ENCODE measurements around the gene TARP.

The TARP gene

DNA sequence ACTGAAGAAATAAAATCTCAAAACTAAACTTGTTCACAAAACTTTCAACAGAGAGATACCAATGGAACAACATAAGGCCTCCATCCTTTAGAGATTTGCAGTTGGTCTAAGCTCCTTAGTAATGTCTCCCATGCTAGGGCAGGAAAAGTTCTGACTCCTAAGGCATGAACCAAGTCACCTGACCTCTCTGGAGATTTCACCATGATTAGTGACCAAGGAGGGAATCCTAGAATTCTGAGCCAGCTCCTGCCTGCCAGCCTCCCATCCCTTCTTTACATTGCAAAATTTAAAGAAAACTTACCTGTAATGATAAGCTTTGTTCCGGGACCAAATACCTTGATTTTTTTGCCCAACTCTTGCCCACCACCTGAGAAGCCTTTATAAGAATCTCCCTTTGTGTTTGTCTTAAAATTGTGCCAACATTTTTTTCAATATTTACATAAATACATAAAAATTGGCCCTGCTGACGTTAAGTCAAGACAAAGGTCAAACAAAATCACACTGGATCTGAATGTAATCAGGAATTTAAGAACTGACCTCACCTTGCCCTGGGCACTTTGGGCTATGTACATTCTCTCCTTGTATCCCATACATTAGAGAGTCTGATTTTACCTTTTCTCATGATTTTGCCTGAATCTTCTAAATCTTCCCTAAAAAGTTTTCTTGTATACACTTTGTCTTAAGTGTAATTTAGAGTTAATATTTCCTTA is at the start of gene TARP:
Gene TARP, minus strand, starts transcription at position 351 of the 710 bp plus-strand sequence.
- no peak for DNase-seq

DNA sequence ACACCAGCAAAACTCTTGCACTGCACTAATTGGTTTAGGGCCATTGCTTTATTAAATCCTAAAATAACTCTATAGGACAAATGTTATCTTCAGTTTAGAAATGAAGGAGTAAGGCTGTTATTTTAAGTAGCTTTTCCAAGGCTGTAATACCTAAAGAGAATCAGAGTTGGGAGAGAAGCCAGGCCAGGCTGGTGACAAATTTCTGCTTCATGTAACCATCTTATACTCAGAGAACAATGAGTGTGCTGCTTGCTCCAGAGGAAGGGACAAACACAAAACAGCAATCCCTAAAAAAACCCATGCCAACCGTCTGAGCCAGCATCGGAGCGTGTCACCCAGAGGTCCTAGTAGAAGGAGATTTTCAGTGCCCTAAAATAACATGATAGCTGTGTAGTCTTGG is 49.7 kb upstream of the TARP start:
- no peak for DNase-seq

DNA sequence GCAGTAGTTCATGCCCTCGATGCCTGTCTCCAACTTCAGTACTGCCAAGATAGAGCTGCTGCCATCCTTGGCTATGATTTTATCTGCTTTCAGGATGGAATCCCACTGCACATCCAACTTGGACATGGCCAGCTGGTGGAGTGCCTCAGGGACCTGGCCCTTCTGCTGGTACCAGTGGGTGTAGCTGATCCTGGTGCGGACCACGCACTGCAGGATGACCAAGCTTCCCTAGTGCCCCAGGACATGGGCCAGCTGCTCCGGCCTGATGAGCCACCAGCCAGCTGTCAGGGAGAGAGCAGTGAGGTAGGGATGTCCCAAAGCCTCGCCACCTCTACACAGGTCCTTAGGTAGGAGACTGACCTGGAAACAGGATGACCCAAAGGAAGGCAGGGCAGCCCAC is 49.0 kb upstream of the TARP start:
- no peak for DNase-seq

DNA sequence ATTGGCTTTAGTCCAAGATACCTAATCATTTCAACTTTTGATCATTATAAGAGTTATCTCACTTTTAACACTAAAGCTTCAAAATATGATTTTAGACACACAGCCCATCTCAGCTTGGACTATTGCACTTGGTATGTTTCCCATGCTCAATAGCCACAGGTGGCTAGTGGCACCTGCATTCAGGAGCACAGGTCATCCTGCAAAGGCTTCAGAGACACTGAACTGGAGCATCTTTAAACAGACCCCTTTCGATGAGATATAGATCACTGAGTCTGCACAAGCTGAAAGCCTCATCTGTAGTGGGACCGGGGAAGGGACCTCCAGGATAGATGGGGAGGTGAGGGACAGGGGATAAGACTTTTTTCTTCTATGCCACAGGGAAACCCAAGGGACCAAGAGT is 48.5 kb upstream of the TARP start:
- DNase-seq = no peak

DNA sequence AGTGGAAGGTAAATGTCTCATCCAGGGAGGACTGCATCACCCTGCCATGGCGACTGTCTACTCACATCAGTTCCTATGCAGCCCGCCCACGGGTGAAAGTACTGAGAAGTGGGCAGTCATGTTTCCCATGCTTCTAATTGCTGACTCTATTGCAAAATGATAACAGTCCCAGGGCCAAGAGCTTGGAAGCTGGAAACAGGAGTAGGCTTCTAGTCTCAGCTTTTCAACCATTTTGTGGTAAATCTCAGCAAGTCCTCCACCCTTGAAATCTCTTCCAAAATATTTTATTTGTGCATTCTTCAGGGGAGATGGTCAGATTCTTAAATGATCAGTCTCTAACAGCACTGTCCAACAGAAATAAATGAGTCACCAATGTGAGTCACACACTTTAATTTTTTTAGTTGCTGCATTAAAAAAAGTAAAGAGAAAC is 48.1 kb upstream of the TARP start:
- no peak for DNase-seq

DNA sequence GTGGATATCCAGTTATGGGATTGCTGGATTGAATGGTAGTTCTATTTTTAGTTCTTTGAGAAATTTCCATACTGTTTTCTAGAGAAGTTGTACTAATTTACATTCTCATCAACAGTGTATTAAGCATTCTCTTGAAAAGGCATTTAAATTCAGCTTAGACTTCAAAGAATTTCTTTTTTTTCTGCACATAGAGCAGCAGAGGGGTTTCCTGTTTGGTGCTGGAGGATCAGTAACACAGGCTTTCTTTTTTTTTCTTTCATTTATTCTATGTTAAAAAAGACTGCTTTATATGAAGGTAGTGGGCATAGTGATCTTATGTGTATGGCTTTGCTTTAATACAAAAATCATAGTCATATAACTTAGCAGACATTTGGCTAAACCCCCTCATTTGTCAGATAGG is 47.6 kb upstream of the TARP start:
- DNase-seq = no peak

DNA sequence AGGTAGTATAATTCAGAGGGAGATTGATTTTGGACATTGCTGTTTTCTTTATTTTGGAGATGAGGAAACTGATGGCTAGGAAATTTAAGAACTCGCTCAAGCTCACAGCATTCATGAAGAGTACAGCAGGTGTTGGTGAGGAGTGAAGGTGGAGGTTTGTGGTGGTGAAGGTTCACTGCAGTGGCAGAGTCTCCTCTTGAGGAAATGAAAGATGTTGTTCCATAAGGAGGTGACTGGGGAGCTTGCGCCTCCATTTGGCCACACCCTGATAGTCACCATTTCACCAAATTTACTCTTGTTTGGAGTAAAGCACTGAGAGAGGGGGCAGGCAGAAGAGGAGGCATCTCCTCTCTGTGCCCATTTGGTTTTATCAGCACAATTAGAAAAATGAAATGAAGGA is 46.4 kb upstream of the TARP start:
- DNase-seq = no peak

DNA sequence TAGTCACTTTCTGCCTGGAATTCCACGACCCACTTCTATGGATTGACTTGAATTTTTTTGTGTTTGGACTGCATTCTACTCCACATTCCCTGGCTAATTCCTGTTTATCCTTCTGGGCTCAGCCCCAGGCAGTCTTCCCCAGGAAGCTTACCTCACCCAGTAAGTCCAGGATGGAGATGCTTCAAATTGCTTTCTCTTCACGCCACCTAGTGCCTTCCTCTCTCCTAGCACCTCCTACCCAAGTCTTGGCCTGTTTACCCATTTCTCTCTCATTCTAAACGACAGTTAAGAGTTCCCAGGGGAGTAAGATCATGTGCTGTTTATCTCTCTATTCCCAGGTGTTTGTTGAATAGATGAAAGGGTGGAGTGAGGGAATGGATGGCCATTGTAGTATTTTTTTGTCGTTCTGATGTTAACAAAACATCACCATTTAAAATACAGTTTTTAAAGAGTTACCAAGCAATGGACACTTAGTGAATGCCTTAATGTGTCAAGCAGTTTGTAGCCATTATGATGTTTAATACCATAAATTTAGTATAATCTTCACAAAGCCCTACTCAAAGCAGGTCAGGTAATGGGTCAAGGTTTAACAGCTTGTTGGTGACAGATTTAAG is 45.5 kb upstream of the TARP start:
- DNase-seq = peak; percentile 97

DNA sequence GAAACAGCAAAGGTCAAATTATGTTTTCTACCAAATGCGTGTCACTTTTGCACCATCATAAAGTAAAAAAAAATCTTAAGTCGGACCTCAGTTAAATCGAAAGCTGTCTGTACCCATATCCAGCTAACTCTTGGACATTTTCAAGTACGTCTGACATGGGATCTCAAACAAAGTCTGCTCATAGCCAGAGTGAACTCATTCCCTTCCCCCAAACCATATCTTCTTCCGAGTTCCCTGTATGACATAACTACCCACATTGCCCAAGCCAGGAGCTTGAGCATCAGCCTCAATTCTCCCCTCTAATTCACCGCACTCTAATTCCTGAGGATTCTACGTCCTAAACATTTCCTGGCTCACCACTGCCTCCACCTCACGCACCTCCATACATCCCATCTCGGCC is 44.8 kb upstream of the TARP start:
- no peak for DNase-seq

DNA sequence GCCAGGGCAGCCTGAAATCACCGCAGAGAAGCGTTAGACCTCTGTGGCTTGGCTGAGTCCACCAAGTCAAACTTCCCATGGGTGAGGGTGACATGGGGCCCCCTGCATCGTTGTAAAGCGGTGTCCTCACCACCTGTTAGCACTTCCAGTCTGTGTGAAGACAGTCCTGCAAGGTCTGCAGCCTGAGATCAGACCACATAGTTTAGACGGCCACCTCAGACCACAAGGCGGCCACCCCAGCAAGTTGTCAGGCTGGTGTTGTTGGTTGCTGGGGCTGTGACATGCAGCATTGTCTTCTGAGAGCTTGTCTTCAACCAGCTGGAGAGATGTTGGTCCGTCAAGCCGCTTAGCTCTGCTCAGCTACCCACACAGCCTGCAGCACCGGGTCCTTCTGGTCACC is 44.1 kb upstream of the TARP start:
- no peak for DNase-seq

DNA sequence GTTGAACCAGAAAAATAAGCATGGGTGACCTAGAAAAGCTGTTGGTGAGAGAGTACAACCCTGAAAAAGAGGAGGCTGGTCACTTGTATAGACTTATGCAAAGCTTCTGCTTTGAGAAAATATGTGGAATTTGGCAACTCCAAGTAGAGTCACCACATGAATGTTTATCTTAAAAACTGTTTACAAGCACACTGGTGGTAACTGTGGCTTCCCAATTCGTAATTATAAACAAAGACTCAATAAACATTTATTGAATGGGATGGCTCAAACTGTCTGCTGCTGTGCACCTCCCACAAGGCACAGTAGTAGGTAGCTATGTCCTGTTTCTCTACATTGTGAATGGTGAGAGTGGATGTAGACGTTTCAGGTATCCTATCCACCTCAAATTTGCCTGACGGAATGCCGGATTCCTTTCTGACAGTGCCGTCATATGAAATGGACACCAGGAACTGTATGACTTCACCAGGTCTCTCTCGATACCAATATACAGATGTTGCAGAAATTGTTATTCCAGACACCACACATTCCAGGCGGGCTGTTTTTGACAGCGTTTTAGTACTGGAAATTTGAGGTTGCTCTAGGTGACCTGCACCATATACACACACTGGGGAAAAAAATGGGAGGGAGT is 43.4 kb upstream of the TARP start:
- DNase-seq = no peak

DNA sequence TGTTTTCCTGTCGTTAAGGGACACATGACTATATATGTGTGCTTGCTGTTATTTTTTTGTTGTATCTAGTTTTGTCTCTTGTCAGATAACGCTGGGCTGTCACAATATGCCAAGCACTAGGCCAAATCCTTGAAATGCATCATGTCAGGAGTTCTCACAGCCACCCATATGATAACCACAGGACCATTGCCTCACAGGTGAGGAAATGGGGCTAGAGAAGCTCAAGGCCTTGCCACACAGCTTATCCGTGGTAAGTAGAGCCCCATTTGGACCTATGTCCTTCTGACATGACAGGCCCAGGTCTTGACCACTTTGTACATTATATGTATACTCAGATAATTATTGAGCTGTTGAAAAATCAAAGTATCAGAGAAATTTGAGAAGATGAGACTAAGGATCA is 42.0 kb upstream of the TARP start:
- DNase-seq = no peak

DNA sequence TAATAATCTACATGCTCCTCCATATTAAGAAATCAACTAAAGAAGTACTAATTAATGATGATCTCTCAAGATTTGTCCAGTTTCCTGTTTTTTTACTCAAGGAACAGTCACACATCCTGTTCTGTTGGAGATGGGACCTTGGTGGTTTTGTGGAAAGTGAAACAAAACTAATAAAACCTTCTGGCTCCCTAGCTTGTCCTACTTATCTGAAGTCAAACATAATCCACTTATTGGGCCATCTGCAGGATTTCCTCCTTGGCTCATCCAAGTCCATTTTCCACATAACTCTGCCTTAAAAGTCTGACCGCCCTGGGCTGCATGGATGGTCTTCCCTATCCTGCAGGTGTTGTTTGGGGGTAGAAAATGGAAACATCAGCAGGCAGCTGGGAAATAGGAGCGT is 39.4 kb upstream of the TARP start:
- no peak for DNase-seq

DNA sequence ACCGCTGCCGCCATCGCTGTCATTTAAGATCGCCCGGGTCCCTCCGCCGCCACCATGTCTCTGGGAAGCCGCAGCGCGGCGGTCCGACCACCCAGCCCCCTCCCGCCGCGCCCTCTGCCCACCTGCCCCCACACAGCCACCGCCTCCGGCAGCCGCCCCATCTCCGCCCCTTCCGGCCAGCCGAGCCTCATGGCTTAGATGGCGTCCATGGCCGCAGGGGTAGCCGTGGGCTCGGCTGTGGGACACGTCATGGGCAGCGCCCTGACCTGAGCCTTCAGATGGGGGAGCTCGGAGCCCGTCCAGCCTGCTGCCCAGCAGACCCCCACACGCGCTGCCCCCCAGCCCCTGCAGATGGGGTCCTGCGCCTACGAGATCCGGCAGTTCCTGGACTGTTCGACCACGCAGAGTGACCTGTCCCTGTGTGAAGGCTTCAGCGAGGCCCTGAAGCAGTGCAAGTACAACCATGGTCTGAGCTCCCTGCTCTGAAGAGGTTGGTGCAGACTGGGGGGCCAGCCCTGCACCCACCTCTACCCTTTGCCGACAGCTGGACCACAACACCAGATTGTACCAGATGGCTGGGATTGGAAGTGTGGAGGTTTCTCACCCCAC is 38.0 kb upstream of the TARP start:
- DNase-seq = no peak

DNA sequence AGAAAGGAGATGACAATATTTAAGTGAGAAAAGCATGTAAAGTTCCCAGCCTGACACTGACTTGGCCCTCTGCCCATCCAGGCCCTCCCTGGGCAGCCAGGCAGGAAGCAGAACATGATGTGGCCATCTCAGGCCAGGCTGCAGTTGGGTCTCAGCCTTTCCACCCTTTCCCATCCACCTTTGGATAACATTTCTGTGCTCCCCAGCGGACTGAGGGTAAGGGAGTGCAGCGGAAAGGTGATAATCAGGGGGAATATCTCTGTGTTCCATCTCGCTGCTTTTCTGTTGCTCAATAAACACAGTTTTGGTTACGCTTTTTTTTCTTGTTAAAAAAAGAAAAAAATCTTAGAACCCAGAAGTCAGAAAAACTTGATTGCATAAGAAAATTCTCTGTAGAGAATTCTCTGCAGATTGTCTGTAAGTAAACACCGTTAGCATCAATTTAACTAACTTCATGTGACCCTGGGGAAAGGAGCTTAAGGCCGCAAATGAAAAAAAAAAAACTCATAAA is 37.2 kb upstream of the TARP start:
- DNase-seq = no peak

DNA sequence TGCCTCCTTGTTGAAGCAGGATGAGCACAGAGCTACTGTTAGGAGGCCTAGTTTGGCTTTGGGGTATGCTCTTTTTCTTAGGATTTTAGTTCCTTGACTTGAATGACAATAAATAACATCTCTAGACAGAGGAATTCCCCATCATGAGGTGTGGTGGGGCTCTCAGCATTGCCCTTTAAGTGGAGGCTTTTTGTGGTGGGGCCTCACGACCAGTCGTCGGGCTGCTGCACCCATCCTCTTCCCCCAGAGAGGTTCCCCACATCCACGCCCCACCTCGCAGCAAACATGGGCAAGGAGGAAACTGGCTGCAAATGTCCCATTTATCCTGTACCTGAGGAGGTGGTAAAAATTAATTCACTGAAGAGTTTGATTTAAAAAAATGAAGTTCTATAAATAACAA is 36.1 kb upstream of the TARP start:
- no peak for DNase-seq

DNA sequence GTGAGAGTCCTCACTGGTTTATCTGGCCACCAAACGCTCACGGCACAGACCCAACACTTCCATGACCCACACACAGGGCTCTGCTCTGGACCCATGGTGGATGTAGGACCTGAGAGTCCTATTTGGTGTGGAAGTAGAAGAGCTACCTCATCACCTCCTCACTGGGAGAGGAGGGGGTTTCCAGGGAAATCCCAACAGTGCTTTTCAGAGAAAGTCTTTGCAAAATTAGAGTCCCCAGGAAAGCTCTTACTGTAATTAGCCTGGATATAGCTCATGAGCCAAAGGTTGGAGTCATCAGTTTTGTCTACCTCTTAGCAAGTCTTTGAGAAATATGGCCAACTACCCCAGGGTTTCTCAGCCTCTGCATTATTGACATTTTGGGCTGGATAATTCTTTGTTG is 34.7 kb upstream of the TARP start:
- no peak for DNase-seq

DNA sequence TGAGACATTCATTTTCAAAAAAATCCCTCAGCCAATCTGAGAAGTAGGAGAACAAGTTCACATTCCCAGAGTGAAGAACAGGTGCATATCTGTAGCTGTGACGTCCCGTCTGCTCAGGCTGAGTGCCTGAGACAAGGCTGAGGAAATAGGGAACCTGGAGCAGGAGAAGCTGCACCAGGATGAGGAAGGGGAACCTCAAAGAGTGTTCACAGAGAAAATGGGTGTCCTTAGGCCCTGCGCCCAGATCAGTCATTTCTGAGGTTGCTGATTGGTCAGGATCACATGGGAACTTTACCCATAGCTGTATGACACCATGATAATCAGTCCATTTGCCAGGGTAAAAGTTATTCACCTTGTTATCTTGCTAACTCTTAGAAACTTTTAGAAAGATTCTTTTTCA is 34.2 kb upstream of the TARP start:
- no peak for DNase-seq

DNA sequence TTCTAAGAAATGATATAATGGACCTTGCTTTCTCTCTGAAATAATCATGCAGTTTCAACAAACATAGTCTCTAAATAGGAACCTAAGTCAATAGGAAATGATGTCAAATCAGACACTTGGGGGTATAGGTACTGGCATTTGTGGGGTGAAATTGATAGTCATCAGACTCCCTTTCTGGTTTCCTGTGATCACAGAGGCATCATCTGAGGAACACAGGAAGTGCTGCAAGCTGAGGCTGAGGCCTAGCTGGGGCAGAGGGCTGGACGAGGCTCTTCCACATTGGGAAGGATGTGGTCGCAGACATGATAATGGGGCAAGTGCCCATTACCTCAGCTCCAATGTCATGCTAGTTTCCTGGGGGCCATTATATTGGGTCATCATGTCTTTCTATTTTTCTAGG is 33.5 kb upstream of the TARP start:
- DNase-seq = no peak

DNA sequence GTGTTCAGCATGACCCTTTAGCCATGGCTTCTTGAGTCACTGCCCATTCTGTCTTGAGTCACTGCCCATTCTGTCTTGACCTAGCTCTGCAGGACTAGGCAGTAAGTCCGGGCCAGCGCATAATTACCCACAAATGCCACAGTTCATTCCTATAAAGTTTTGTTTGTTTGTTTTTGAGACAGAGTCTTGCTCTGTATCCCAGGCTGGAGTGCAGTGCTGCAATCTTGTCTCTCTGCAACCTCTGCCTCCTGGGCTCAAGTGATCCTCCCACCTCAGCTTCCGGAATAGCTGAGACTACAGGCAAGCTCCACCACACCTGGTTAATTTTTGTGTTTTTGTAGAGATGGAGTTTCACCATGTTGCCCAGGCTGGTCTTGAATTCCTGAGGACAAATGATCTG is 32.7 kb upstream of the TARP start:
- DNase-seq = no peak

DNA sequence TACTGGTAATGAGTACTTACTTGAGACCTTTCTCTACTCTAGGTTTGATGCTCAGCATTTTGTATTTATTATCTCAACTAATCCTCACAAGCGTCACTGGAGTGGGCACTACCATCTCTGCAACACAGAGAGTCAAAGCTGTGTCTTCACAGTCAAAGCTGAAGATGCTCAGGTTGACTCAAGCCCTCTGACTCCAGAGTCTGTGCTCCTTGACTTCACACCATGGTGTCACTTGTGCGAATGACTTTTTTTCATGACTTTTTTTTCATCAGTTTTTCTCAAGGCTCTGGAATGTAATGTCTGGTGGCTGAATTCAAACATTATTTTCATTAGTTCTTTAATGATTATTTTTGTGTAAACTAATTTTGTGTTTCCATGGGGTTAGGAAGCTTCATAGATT is 30.4 kb upstream of the TARP start:
- DNase-seq = no peak

DNA sequence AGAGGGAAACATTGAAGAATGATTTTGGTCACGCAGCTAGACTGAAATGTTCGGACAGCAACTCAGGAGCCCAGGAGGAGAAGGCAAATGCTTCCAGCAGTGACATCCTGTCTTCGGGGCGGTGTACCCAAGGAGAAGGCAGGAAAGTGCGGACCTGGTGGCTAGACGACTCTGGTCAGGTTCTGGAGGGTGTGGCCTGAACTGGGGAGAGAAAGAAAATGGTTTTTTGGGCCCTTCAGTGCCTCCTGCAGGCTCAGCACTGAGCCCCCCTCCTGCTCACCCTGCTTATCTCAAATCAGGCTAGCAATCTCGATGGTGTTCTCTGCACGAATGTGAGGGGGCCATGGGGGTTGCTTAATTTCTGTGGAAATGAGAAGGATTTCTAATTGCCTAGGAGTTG is 26.7 kb upstream of the TARP start:
- DNase-seq = no peak

DNA sequence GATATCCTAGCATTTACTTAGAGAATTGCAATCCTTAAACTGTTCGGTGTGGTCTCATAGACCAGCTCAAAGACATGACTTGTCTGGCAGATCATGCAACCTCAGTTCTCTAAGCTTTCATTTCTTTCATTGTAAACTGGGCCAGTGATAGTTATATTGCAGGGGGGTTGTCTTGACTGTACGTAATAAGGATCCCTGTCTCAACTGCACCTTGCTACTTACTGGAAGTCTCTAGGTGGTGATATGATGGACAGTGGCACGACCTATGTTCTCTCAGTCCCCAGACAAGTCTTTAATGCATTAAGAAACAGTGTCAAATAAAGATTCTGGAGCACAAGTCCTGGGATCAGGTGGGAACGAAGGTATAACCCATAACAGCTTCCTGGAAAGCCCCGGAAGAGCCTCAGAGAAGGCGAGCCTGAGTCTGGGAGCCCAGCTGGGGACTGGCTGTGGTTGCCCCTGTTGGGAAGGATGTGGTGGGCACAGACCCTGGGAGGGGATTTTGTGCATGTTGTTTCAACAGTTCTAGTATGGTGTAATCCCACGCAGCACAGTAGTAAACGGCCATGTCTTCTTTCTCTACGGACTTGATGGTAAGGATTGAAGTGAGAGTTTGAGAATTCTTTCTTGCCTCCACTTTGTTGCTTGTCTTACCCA is 26.0 kb upstream of the TARP start:
- no peak for DNase-seq
